T follicular helper cell (primary cell): ENCODE results near the gene C12orf56.

Experiments
- DNase-seq: peaks from one replicate; pipeline ENCODE4 v3.0.0-alpha.2; 2020; ENCODE audit warnings: low read depth
- total RNA-seq, 2 experiments: gene quantifications; one replicate each; lab custom pipeline; 2026; lab: John Stamatoyannopoulos, UW

C12orf56 gene, protein sequence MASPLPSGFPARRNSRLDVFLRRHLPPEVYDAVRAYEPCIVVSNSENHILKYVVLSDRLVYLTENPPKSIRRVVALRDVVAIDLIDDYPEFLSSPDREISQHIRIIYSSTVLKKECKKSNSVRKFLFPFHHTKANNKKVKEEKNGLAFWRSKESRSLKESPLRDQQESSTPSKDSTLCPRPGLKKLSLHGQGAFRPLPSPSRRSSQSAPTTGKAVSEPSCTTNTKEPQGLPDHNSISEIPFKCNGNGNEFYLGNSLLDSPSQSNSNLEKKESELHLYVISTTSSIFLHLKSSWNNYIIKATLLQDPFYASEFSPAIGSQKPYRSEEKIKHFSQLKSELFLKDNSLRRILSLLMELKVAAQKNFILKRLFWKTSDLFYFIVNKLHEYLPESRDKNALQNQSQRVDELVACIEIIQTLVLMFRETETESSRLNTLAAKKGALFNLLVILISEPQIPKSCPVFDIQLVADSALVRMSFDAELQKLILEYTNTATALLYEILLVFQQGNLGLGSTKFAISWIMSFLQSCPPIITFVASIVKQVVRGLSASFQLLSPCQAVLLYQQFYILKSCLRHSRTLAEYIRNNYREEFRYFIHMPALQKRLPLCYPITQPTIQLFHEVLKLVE
- 0 to 0.24 reads per million in 2 experiments for total RNA-seq

DNA sequence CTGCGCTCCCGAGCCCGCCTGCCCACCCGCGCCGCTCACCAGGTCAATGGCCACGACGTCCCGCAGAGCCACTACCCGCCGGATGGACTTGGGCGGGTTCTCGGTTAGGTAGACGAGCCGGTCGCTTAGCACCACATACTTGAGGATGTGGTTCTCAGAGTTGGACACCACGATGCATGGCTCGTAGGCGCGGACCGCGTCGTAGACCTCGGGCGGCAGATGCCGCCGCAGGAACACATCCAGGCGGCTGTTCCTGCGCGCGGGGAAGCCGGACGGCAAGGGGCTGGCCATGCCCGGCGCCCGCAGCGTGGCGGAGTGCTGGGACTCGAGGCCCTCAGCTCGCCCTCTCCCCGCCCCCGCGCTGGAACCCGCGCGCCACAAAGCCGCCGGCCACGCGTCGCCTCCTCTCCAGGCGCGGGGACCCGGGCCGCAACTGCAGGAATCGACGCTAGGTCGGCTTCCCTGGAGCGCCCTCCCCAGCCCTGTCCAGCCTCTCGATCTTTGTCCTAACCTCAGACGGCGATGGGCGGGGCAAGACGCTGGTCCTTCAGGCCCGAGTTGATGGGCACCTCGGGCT lies at the start of gene C12orf56:
TSS of gene C12orf56 (minus strand) at position 484 of the 577 bp plus-strand sequence. CDS start at position 291, 193 bp downstream.
- DNase-seq: no peak

DNA sequence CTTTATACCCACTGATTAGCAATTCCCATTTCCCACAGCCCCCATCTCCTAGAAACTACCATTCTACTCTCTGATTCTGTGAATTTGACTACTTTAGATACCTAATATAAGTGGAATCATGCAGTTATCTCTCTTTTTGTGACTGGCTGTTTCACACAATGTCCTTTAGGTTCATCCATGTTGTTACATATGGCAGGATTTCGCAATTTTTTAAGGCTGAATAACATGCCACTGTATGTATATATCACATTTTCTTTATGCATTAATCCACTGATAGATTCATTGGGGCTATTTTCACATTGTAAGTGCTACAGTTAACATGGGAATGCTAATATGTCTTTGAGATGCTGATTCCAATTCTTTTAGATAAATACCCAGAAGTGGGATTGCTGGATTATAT lies 49.5 kb upstream of the C12orf56 start:
- DNase-seq: no peak

DNA sequence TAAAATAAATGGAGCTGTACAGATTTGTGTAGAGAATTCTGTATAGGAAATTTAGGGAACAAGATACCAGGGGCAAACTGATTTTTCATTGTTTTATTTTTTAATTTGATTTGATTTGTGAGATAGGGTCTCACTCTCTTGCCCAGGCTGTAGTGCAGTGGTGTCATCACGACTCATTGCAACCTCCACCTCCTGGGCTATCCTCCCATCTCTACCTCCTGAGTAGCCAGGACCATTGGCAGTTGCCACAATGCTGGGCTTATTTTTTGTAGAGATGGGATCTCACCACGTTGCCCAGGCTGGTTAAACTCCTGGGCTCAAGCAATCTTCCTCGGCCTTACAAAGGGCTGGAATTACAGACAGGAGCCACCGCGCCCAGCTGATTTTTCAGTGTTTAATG lies 43.4 kb upstream of the C12orf56 start:
- no peak for DNase-seq

DNA sequence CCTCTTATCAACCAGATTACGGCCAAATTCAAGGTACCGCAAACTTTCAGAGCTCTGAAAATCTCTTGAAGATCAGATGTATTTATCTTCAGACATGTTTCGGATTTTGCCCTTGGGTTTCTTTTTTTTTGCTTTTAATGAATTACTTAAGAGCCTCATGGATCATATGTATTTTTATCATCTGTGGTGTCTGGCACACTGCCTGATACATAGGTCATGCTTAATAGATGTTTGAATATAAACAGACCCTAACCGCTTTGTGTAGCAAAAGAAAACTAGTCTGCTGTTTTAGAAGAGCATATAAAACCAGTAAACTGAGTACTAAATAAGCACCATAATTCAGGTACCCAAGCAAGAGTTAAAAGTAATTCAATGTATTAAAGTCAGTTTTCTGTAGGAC lies 41.2 kb upstream of the C12orf56 start:
- DNase-seq: no peak

DNA sequence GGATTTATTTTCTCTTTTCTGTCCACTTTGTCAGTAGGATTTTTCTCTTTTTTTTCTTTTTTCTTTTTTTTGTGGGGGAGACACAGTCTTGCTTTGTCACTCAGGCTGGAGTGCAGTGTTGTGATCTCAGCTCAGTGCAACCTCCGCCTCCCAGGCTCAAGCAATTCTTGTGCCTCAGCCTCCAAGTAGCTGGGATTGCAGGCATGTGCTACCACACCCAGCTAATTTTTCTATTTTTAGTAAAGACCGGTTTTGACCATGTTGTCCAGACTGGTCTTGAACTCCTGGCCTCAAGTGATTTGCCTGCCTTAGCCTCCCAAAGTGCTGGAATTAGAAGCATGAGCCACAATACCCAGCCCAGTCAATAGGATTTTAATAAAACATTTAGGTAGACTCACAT lies 40.3 kb upstream of the C12orf56 start:
- no peak for DNase-seq

DNA sequence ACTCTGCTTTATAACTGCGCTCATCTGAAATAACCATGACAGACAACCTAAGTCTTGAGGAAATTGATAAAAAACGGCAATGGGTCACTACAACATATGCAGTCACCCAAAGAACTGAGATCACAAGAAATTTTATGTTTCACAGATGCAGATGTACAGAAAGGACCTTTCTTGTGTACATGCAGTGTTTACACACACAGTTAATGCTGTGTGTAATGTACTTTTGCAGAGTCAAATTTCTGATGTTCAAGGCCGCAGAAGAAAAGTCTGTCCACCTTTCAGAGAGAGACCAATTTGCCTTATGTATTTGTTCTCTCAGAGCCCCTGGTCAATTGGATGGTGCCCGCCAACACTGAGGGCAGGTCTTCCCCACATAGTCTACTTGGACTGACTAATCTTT lies 38.4 kb upstream of the C12orf56 start:
- no peak for DNase-seq

DNA sequence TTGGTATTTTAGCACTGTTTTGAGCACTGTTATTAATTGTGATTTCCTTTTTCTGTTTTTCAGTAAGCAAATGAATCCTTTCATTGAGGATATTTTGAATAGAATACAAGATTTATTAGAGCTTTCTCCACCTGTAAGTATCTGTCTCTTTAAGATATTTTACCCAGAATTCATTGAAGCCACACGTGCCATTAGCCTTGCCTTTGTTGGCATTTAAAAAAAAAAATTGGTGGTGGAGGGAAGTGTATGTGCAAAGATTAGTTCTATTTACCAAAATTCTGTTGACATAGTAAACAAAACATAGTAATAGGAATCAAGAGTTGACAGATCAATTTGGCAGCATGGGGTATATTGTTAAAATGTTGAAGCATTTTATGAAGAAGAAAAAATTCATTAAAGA lies 37.4 kb upstream of the C12orf56 start:
- DNase-seq: no peak

DNA sequence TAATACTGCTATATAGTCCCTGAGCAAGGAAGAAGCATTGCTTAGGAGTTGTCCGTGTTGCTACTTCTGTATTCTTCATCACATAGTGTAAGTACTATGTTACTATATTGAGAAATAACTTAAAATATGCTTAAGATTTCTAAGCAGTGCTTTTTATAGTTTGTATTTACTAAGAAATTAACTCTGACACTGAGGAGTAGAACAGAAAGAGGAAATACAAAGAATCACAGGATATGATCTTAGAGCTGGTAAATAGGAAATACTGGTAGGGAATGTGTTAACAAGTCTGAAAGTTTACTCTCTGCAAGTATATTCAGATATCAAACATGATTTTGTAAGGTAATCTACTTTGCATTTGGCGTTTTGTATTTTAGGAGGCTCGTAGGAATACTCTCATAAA lies 29.1 kb upstream of the C12orf56 start:
- no peak for DNase-seq

DNA sequence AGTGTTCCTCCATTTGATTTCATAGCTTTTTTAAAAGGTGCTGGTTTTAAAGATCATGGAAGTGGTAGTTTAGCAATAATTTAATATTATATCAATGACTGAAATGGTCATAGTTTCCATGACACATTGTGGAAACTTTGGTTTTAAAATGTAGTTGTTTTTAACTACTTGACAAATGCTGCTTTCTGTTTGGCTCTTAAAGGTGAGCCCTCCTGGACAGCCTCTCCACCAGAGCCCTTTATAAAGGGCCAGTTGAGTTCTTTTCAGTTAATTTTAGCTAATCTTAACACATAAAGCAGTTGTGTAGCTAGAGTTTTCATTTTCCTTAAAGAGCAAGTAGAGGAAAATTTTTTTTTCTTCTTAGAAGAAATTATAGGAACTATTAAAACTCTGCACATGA lies 27.7 kb upstream of the C12orf56 start:
- DNase-seq: no peak

DNA sequence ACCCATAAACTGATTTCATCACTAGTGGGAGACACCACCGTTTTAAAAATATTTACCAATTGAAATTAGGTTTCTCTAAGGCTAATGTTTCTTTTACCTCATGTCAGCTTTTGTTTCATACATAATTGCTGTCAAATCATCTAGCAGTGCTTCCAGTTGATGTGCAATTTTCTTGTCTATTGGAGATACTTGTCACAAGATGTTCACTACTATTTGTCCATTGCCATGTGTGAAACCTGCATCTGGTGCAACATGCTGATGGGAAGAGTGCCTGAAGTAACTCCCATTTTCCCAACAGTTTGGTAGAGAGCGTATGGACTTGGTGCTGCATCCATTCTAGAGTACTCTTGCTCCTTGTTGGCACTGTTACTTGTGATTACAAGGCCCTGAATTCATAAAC lies 23.3 kb upstream of the C12orf56 start:
- DNase-seq: no peak

DNA sequence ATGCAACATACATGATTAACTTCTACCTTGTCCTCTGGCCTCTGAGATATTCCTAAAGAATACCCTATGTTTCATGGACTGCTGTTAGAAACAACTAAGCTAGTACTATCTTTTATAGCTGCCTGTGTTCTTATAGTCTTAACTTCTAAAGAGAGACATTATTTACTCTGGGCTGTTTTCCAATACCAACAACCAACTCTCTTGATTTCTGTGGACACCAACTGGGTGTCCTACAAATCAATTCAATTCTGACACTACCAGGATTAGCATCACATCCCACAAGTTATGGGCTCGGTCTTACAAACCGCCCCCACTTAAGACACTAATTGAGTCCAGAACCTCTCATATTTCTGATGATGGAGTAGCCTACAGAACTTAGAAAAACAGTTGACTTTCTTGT lies 21.9 kb upstream of the C12orf56 start:
- DNase-seq: no peak

DNA sequence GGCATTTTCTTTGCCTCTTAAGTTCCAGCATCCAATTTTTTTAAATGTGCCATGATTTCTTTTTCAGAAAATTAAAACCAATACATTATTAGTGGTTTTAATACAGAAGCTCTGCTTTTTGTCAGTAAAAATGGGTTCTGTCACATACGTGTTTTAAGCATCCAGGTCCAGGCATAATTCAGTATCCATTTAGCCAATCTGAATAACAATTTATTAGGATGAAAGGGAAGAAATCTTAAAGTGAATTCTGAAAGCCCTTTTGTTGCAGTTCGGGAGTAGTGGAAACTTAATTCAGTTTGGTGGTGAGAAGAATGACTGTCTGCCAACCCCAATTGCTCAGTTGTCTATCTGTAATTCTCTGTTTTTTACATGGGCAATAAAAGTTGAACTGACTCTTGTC lies 20.9 kb upstream of the C12orf56 start:
- DNase-seq: no peak

DNA sequence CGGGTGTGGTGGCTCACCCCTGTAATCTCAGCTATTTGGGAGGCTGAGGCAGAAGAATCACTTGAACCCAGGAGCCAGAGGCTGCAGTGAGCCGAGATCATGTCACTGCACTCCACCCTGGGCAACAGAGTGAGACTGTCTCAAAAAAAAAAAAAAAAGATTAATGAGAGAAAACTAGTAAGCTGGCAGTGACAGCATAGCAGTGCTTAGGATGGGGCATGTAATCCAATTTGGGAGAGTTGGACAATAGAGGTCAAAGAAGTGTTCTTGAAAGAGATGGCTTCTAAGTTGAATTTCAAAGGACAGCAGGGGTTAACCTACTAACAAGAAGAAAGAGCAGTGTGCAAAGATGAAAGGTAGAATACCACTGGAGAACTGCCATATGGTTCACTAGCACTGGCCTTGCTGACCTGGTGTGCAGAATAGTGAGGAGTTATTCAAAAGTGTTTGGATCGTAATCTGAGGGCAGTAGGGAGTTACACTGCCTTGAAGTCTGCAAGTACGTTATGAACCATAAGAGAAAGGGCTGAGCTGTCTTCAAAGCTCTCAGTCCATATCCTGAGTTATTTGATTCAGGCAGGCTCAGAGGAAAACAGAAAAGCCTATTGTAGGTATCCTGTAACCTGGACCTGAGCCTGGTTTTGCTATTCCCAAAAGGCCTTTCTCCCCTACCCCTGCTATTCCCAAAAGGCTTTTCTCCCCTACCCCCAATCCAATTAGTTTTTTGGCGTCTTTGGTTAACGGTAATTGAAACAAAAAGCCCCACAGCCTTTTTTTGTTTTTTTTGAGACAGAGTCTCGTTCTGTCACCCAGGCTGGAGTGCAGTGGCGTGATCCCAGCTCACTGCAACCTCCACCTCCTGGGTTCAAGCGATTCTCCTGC lies 17.0 kb upstream of the C12orf56 start:
- no peak for DNase-seq

DNA sequence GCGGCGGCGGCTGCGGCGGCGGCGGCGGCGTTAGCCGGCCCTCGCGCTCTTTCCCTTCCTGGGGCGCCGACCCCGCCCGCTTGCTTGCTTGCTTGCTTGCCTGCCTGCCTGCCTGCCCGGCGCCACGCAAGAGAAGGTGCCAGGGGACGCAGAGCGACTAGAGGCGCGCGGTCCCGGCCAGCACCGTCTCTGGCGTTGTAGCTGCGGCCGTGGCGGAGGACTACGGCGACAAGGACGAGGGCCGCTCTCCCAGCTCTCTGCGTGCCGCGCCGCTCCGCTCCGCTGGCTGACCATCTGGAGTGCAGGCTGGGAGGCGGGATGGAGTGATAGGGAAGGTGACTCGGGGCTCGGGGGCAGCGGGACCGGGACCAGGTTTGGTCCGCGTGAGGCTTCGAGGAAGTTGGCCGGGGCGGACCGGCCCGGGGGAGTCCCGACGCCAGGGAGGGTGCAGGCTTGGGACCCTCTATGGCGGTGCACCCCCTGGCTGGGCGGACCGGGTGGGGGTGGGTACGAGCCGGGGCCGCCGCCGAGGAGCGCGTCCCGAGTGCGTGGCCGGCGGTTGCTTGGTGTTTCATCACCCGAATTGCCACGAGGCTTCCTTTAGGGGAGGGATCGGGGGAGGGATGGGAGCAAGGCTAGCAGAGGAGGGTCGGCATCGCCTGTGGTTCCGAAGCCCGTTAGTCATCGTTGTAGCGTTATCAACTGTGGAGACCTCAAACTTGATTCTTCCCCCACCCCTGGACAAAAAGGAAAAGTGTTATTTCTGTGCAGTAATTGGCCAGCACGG lies 14.1 kb upstream of the C12orf56 start:
- DNase-seq: peak; percentile 11

DNA sequence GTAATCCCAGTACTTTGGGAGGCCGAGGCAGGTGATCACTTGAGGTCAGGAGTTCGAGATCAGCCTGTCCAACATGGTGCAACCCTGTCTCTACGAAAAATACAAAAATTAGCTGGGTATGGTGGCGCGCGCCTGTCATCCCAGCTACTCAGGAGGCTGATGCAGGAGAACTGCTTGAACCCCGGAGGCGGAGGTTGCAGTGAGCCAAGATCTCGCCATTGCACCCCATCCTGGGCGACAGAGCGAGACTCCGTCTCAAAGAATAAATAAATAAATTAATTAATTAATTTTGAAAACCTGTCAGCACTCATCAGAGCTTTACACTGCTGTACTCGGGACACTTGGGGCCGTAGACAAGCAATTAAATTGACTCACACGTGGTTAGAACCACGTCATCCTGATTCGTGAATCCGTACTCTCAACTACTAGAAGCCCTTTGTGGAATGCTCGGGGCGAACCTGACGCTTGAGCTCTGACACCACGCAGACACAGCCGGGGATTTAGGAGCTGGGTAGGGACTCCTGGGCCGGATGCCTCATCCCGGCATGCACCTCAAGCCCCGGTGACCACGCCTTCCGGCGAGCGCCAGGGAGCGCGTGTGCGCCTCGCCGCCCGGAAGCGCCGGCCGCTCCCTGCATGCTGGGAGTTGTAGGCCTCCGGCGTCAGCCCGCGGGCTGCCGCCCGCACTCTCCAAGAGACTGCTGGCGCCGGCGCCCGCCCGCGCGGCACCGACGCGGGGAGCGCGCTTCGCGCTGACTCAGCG lies 13.3 kb upstream of the C12orf56 start, which contains the start of gene XPOT:
TSS of gene XPOT (plus strand) at position 686 of the 763 bp plus-strand sequence. CDS start 5,644 bp downstream, outside the sequence.
- DNase-seq: peak; percentile 89

DNA sequence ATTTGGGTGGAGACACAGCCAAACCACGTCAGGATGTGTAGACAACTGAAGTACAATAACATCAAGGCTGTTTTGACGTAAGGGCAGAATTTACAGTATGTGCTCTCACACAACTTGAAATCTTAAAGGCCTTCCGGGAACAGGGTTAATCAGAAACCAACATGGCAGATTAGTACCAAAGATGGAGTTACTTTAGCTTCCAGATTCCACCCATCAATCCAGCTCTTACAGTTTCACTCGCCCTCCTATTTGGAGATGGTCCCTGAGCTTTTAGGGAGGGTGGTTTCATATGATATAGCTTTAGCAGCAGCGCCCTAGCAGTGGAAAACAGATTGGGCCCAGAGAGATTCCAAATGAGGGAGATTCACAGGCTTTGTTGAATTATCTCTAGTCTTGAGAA lies 11.6 kb upstream of the C12orf56 start:
- no peak for DNase-seq

DNA sequence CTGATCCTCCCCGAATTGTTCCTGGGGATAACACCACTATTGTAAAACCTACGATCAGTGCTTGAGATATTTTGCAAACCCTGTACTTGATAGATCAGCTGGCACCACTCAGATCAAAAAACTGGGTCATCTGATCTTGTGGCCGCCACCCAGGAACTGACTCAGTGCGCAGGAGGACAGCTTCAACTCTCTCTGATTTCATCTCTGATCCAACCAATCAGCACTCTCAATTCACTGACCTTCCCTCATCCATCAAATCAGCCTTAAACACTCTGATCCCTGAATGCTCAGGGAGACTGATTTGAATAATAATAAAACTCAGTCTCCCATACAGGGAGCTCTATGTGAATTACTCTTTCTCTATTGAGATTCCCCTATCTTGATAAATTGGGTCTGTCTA lies 9.5 kb upstream of the C12orf56 start:
- no peak for DNase-seq

DNA sequence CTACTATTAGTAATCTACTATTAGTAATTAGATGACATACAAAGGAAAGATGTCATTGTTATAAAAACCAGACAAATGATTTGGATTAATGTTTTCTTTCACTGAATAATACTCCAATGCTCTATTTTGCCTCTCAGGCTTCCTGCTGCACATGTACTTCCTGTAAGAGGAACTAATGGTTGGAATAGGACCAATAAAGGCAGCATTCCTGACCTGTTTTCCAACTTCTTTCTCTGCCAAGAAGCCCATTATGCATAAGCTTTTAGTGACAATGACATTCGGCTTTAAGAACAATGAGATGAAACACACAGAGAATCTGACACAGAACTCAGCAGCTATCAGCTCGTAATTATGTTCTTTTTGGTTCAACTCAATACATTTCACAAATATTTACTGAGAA lies 5.2 kb upstream of the C12orf56 start:
- DNase-seq: no peak

DNA sequence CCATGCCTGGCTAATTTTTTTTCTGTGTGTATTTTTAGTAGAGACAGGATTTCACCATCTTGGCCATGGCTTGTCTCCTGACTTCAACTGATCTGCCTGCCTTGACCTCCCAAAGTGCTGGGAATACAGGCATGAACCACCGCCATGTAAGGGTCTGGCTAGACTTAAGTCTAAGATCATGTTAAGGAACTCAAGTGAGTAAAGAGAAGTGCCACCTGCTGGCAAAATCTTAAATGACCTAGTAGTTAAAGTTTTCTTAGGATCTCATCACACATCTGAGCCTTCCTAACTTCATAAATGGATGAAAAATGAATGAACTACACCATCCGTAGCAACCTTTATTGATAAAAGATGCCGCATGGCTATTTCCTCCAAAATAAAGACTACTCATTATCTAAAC lies 1.7 kb upstream of the C12orf56 start:
- no peak for DNase-seq

DNA sequence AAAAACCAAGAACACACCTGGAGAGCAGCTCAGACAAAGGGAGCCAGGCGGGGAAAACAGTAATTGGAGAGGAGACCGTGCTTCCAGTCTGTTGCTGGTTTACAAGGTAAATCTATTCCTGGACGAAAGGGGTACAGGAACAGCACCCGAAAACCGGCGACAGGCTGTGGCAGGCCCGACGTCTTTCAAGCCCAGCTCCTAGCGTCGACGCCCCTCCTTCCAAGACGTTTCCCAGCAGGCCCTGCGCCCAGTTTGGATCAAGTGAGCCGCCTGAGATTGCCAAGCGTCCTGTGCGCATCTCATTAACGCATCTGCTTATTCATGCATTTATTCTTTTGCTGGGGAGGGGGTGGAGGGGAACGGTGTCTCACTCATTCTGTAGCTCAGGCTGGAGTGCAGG lies 1.4 kb downstream of the C12orf56 start:
- DNase-seq: no peak
